Glutamatergic neuron (in vitro differentiated cells): ENCODE results near the gene ADCY5. TPM values are rescaled to one million over a fixed set of nuclear protein-coding genes. Genes with fewer than 3 reads are reported as not detected.

ENCODE experiments used
- DNase-seq: peaks from one replicate; pipeline ENCODE4 v3.0.0; 2022
- H3K27ac Mint-ChIP-seq: one replicate; pipeline ENCODE4 v1.8.0; 2020; ENCODE audit warnings: mild to moderate bottlenecking, mixed read lengths, inconsistent platforms; ENCODE audit not compliant: unreplicated experiment
- H3K27me3 Mint-ChIP-seq: one replicate; pipeline ENCODE4 v1.8.0; 2020; ENCODE audit warnings: mild to moderate bottlenecking, moderate library complexity, mixed read lengths, inconsistent platforms; ENCODE audit not compliant: unreplicated experiment
- H3K36me3 Mint-ChIP-seq: one replicate; pipeline ENCODE4 v1.8.0; 2020; ENCODE audit warnings: mild to moderate bottlenecking, mixed read lengths, inconsistent platforms; ENCODE audit not compliant: unreplicated experiment
- H3K4me1 Mint-ChIP-seq: one replicate; pipeline ENCODE4 v1.8.0; 2020; ENCODE audit warnings: mild to moderate bottlenecking, low read depth, mixed read lengths, inconsistent platforms; ENCODE audit not compliant: unreplicated experiment
- H3K4me3 Mint-ChIP-seq: one replicate; pipeline ENCODE4 v1.8.0; 2020; ENCODE audit warnings: mild to moderate bottlenecking, mixed read lengths, inconsistent platforms; ENCODE audit not compliant: unreplicated experiment
- H3K9me3 Mint-ChIP-seq: one replicate; pipeline ENCODE4 v1.8.0; 2020; ENCODE audit warnings: mild to moderate bottlenecking, moderate library complexity, mixed read lengths, inconsistent platforms; ENCODE audit not compliant: unreplicated experiment
- total RNA-seq: library from RNA; stranded (reverse); fragmentation: NEBNext Ultra II Directional; extraction: Animal tissue kit (Norgen Biotek cat#: 25700); gene quantifications from one replicate; pipeline ENCODE4 v1.2.1, GENCODE V29; 2021; ENCODE audit not compliant: unreplicated experiment
- TF ChIP-seq, protein P1 (sequence below): fragments of 200-600 bp; sonication (generic); IDR thresholded peaks from one replicate; pipeline ENCODE4 v1.5.0; 2021; ENCODE audit not compliant: partially characterized antibody, unreplicated experiment

Gene ADCY5
- total RNA-seq, 1 donor from 2014 or later, result 2.1 TPM

DNA sequence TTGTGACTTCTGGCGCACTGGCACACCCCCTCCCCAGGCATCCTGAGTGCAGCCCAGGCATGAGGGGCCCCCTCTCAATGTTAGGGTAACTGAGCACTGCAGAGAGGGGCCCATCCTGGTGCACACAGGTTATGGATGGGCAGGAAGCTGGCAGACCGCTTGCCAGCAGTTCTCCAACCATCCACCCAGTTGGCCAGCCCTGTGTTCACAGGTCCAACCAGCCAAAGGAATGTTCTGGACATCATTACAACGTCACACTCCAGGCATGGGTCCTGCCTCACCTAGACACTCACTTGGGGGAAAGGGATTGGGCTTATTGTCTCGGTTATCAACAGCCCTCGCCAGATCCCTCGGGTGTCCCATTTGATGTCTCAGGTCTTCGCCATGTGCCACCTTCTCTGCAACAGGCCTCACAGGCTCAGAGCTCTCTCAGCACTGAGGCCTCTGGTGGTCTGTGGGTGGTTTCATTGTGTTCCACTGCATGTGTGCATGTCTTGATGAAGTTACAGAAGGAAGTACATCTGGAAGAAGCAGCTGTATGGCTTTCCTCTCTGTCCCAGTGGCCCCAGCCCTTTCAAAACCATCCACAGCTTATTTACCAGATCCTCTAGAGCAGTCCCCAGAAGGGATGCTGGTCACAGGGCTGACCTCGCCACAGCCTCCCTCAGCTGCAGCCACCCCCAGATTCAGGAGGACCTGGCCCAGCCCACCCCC is 23.7 kb downstream of the ADCY5 start:
- TF ChIP-seq, protein P1, sequence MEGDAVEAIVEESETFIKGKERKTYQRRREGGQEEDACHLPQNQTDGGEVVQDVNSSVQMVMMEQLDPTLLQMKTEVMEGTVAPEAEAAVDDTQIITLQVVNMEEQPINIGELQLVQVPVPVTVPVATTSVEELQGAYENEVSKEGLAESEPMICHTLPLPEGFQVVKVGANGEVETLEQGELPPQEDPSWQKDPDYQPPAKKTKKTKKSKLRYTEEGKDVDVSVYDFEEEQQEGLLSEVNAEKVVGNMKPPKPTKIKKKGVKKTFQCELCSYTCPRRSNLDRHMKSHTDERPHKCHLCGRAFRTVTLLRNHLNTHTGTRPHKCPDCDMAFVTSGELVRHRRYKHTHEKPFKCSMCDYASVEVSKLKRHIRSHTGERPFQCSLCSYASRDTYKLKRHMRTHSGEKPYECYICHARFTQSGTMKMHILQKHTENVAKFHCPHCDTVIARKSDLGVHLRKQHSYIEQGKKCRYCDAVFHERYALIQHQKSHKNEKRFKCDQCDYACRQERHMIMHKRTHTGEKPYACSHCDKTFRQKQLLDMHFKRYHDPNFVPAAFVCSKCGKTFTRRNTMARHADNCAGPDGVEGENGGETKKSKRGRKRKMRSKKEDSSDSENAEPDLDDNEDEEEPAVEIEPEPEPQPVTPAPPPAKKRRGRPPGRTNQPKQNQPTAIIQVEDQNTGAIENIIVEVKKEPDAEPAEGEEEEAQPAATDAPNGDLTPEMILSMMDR, result no peak
- H3K9me3 Mint-ChIP-seq, result peaks cover 3% of the 10 kb centered on the region
- no peaks in the 10 kb centered on the region for H3K36me3 Mint-ChIP-seq
- peaks cover 2% of the 10 kb centered on the region for H3K4me1 Mint-ChIP-seq
- no peak for DNase-seq
- peaks cover 14% of the 10 kb centered on the region for H3K27me3 Mint-ChIP-seq
- no peak overlapping the region for H3K27ac Mint-ChIP-seq
- H3K4me3 Mint-ChIP-seq, result no peak overlapping the region

DNA sequence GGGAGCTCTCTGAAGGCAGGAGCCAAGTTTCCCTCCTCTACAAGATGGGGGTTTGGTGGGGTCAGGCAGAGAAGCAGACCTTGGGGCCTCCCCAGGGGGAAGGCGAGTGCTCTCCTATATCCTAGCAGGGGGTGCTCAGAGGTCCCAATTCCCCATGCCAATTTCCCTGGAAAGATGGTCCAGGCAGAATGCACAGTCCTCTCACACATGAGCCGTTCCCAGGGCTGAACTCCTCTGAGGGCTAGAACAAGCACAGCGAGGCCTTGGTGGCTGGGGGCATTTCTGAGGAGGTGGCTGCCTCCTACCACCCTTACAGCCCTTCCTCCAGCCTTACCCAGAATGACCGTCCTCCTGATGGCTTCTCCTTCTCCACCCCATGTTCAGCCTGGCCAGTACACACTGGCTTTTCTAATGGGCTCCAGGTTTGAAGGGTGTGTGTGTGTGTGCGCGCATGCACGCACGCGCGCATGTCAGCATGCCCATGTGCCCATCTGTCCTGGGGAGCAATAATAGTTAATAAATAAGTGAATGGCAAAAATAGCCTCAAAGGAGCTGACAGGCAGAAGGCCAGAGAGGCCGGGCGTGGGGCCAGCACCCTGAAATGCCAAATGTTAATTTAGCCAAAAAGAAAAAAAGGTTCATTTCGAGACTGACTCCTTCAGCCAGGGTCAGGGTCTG is 24.4 kb downstream of the ADCY5 start:
- Mint-ChIP-seq H3K27ac (no peak overlapping the region), H3K36me3 (no peaks in the 10 kb centered on the region), H3K4me3 (no peak overlapping the region), H3K9me3 (peaks cover 2% of the 10 kb centered on the region), H3K27me3 (peaks cover 14% of the 10 kb centered on the region), H3K4me1 (peaks cover 2% of the 10 kb centered on the region)
- TF ChIP-seq, protein P1, result no peak
- no peak for DNase-seq

DNA sequence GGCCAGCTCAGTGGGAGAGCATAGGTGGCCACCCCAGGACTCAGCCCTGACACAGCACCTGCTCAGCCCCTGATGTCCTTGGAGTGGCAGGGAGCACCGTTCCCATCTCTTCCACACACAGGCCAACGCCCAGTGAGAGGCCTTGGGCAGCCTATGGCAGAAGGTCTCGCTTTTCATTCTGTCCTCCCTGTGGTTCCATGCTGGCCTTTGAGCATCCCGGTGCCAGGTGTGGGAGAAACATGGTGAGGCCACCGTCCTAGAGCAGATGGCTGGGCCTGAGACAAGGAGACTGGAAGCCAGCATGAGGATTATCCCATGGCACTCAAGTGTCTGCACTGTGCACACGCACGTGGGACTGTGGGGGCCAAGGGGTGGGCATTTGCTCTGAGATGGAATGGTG is 25.1 kb downstream of the ADCY5 start:
- Mint-ChIP-seq H3K9me3 (peaks cover 2% of the 10 kb centered on the region), H3K27me3 (peaks cover 14% of the 10 kb centered on the region), H3K36me3 (no peaks in the 10 kb centered on the region), H3K27ac (no peak overlapping the region), H3K4me1 (peaks cover 2% of the 10 kb centered on the region), H3K4me3 (no peak overlapping the region)
- no peak for DNase-seq
- TF ChIP-seq, protein P1, result no peak

DNA sequence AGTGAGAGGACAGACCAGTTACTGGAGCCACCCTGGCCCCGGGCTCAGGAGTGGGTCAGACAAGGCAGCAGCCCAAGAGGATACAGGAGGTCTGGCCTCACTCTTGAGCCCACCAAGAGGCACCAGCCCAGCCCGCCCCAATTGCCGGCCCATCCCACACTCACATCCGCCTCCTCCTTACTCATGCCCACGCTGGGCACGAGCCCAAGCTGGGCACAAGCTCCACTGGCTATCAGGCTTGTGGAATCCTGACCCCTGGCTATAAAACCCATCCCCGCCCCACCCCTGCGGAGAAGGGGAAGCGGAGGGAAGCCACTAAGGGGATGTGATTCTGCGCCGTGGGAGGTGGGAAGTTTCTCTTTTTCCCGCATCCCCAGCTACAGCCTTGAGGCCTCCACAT is 25.9 kb downstream of the ADCY5 start:
- Mint-ChIP-seq H3K4me3 (no peak overlapping the region), H3K27me3 (peaks cover 10% of the 10 kb centered on the region), H3K9me3 (peaks cover 2% of the 10 kb centered on the region), H3K27ac (no peak overlapping the region), H3K36me3 (no peaks in the 10 kb centered on the region), H3K4me1 (peaks cover 2% of the 10 kb centered on the region)
- no peak for DNase-seq
- TF ChIP-seq, protein P1, result no peak

DNA sequence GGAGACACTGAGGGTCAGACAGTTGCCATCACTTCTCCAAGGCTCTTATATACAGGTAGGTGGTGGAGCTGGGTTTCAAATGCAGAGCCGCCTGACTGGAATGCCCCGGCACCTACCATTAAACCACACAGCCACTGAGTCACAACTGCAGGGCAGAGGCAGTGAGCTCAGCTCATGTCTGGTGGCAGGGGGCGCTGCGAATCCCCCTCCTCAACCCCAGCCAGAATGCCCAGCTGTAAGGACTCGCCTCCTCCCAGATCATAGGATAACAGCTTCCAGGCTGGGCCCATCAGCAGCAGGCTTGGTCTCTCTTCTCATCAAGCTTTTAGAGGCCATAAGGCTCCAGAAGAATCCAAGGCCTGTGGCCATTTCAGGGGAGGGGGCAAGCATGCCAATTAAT is 26.4 kb downstream of the ADCY5 start:
- Mint-ChIP-seq H3K27ac (no peak overlapping the region), H3K4me3 (no peak overlapping the region), H3K9me3 (peaks cover 2% of the 10 kb centered on the region), H3K4me1 (peaks cover 2% of the 10 kb centered on the region), H3K27me3 (peaks cover 10% of the 10 kb centered on the region), H3K36me3 (no peaks in the 10 kb centered on the region)
- TF ChIP-seq, protein P1, result no peak
- no peak for DNase-seq
